ENCODE data around the gene SEC31B.

- no peak for TF ChIP-seq POLR2A (IDR thresholded peaks at IDR 0.05)
- no peak for TF ChIP-seq CTCF (IDR thresholded peaks at IDR 0.05)
Observed at GRCh38 chr10:100489396-100489795, 30.3 kb downstream of the SEC31B start.

Measured in right lobe of liver (tissue), 4 donors.